Measurements from ENCODE around the gene RBMS3. TPM values are rescaled to one million over a fixed set of nuclear protein-coding genes. Genes with fewer than 3 reads are reported as not detected.
A peak's percentile ranks its signal among the peaks of the same experiment; 100 is the strongest.
"Not testable (repeated sequence)": the region's sequence is repeated elsewhere in the genome, so short reads cannot be mapped to it uniquely, and the experiment has no call there.

RBMS3 gene
- total RNA-seq, 2 donors from 2014 or later = 2.8 to 9.6 TPM

GRCh38 chr3:30040126-30040525, 759.3 kb downstream of the RBMS3 start:
- intact Hi-C loops (cut with DNase I) = loop anchor here (5.0 kb wide), 1 partner anchor 652 kb away; no protein-coding TSS in a partner anchor
- no peaks in the 10 kb centered on the region for H3K9me3 ChIP-seq
- no peak for TF ChIP-seq CTCF (IDR thresholded peaks at IDR 0.05)

DNA sequence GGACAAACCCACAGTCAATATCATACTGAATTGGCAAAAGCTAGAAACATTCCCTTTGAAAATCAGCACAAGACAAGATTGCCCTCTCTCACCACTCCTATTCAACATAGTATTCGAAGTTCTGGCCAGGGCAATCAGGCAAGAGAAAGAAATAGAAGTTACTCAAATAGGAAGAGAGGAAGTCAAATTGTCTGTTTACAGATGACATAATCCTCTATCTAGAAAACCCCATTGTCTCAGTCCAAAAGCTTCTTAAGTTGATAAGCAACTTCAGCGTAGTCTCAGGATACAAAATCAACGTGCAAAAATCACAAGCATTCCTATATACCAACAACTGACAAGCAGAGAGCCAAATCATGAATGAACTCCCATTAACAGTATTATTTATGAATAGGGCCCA, 760.6 kb downstream of the RBMS3 start:
- not testable (repeated sequence) for H3K4me1 ChIP-seq; DNase-seq; H3K27me3 ChIP-seq; H3K36me3 ChIP-seq; H3K9me3 ChIP-seq; H3K4me3 ChIP-seq; H3K9ac ChIP-seq (ENCODE audit: low read depth in 2 of 2, low read length in 2 of 2); H3K27ac ChIP-seq
- intact Hi-C loops (cut with DNase I) = loop anchor here (5.0 kb wide), 1 partner anchor 651 kb away; no protein-coding TSS in a partner anchor

More at GRCh38 chr3:30040126-30040525, 759.3 kb downstream of the RBMS3 start:
- no peak overlapping the region for H3K9ac ChIP-seq (ENCODE audit: low read depth in 2 of 2, low read length in 2 of 2)
- DNase-seq = no peak
- no peak overlapping the region for H3K4me3 ChIP-seq
- no peaks in the 10 kb centered on the region for H3K36me3 ChIP-seq
- no peaks in the 10 kb centered on the region for H3K27me3 ChIP-seq
- no peak overlapping the region for H3K27ac ChIP-seq
- H3K4me1 ChIP-seq = no peaks in the 10 kb centered on the region

DNA sequence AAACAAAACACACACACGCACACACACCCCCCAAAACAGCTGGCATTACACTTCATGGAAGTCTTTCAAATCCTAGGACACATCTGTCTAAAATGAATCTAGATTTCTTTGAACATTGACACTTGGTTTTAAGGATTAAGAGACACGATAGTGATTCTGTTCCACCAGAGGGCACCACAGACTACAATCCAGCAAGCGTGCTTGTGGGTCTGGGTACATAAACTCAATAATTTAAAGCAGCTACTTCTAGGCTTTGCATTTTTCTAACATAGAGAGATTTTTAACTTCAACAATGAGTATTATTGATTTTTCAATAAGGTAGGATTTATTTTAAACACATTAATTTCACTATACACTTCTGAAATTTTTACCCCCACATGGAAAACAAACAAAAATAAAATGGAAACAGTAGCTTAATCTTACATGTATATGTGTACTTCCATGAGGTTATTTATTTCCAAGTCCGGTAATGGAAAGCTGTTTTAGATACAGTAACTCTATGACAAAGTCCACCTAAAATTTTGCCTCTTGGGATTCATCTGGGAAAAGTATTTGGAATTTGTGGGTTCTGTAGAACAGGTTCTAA, 761.5 kb downstream of the RBMS3 start:
- intact Hi-C loops (cut with DNase I) = loop anchor here (2.0 to 5.0 kb wide), 2 partner anchors 156 to 650 kb away; no protein-coding TSS in a partner anchor
- no peak overlapping the region for H3K27ac ChIP-seq
- peak; percentile 77 for DNase-seq

GRCh38 chr3:30042916-30043555, 762.2 kb downstream of the RBMS3 start:
- TF ChIP-seq CTCF (IDR thresholded peaks at IDR 0.05) = no peak
- Histone ChIP-seq H3K9me3 (no peaks in the 10 kb centered on the region), H3K27ac (no peak overlapping the region), H3K27me3 (no peaks in the 10 kb centered on the region), H3K9ac (ENCODE audit: low read depth in 2 of 2, low read length in 2 of 2) (no peak overlapping the region), H3K4me1 (no peaks in the 10 kb centered on the region), H3K36me3 (no peaks in the 10 kb centered on the region), H3K4me3 (no peak overlapping the region)
- intact Hi-C loops (cut with DNase I) = loop anchor here (2.0 to 5.0 kb wide), 2 partner anchors 156 to 649 kb away; no protein-coding TSS in a partner anchor
- DNase-seq = no peak

More for the DNA sequence above, 761.5 kb downstream of the RBMS3 start:
- no peak overlapping the region for H3K9ac ChIP-seq (ENCODE audit: low read depth in 2 of 2, low read length in 2 of 2)
- H3K27me3 ChIP-seq = no peaks in the 10 kb centered on the region
- TF ChIP-seq CTCF (IDR thresholded peaks at IDR 0.05) = peak; percentile 63
- no peak overlapping the region for H3K4me3 ChIP-seq
- no peaks in the 10 kb centered on the region for H3K36me3 ChIP-seq
- no peaks in the 10 kb centered on the region for H3K4me1 ChIP-seq
- H3K9me3 ChIP-seq = no peaks in the 10 kb centered on the region

GRCh38 chr3:30044515-30044914, 763.6 kb downstream of the RBMS3 start:
- intact Hi-C loops (cut with DNase I) = loop anchor here (5.0 kb wide), 1 partner anchor 648 kb away; no protein-coding TSS in a partner anchor
- Histone ChIP-seq H3K9ac (ENCODE audit: low read depth in 2 of 2, low read length in 2 of 2) (no peak overlapping the region), H3K36me3 (no peaks in the 10 kb centered on the region), H3K4me1 (no peaks in the 10 kb centered on the region), H3K27ac (no peak overlapping the region), H3K4me3 (no peak overlapping the region), H3K9me3 (no peaks in the 10 kb centered on the region), H3K27me3 (no peaks in the 10 kb centered on the region)
- DNase-seq = no peak
- no peak for TF ChIP-seq CTCF (IDR thresholded peaks at IDR 0.05)

DNA sequence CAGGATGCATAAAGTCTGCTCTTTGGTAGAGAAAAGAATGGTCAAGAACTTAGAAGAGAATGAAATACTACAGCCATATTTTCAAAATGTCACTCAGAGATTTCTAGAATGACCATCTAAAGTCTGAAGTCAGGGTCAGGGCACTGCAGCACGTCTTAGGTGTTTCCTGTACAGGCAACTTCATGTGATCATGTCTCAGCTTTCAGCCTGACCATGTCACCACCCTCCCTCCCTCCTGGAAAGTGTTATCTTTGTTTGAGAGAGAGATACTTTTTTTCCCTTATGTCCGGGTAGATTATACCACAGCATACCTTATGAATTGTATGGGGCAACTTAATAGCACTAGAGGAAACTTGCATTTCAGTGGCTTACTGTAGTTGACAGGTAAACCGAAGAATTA, 767.6 kb downstream of the RBMS3 start:
- no peak for DNase-seq
- Histone ChIP-seq H3K27me3 (no peaks in the 10 kb centered on the region), H3K9ac (ENCODE audit: low read depth in 2 of 2, low read length in 2 of 2) (no peak overlapping the region), H3K36me3 (no peaks in the 10 kb centered on the region), H3K4me3 (no peak overlapping the region), H3K27ac (no peak overlapping the region), H3K4me1 (no peaks in the 10 kb centered on the region), H3K9me3 (no peaks in the 10 kb centered on the region)
- no peak for TF ChIP-seq CTCF (IDR thresholded peaks at IDR 0.05)
- intact Hi-C loops (cut with DNase I) = no loop called here

- H3K36me3 ChIP-seq; H3K9ac ChIP-seq (ENCODE audit: low read depth in 2 of 2, low read length in 2 of 2); H3K27me3 ChIP-seq; H3K27ac ChIP-seq; H3K4me1 ChIP-seq; intact Hi-C loops (cut with DNase I); H3K9me3 ChIP-seq; H3K4me3 ChIP-seq; DNase-seq: not testable (repeated sequence)
Observed at GRCh38 chr3:30050116-30050515, 769.2 kb downstream of the RBMS3 start.

Measured in colonic mucosa (tissue), 4 donors.